SU-DHL-6 (cell line): Measurements from ENCODE around the gene PSMG1.

Experiments used
- H2AFZ ChIP-seq: fragments of 200-600 bp; sonication (generic); 2 replicates; pipeline ENCODE4 v1.6.1; 2014; ENCODE audit warnings: low read depth, mild to moderate bottlenecking, moderate library complexity, mixed read lengths, antibody characterized with exemption, low read length; ENCODE audit not compliant: severe bottlenecking
- H3F3A ChIP-seq: fragments of 200-600 bp; shearing (Covaris generic); 2 replicates; pipeline ENCODE4 v1.6.0; 2016; ENCODE audit warnings: antibody characterized with exemption, mild to moderate bottlenecking; ENCODE audit not compliant: insufficient read depth
- H3K27ac ChIP-seq: fragments of 200-600 bp; sonication (generic); 2 replicates; pipeline ENCODE4 v1.5.1; 2016; ENCODE audit warnings: low read depth, mild to moderate bottlenecking, low read length, moderate library complexity, mixed read lengths
- H3K27me3 ChIP-seq: fragments of 200-600 bp; sonication (generic), shearing (Covaris generic); 2 replicates; pipeline ENCODE4 v1.6.0; 2014; ENCODE audit warnings: mild to moderate bottlenecking, low read length
- H3K36me3 ChIP-seq: fragments of 200-600 bp; sonication (generic); 2 replicates; pipeline ENCODE4 v1.6.1; 2014; ENCODE audit warnings: mild to moderate bottlenecking, low read length, mixed read lengths
- H3K4me2 ChIP-seq: fragments of 300-600, 200-600 bp; shearing (Covaris generic), sonication (generic); 2 replicates; pipeline ENCODE4 v1.6.0; 2014; ENCODE audit warnings: low read length, low read depth, mild to moderate bottlenecking; ENCODE audit not compliant: poor library complexity, severe bottlenecking
- H3K4me3 ChIP-seq: fragments of 200-600 bp; sonication (generic); 2 replicates; pipeline ENCODE4 v1.5.1; 2014; ENCODE audit warnings: antibody characterized with exemption, low read length, mild to moderate bottlenecking, mixed read lengths; ENCODE audit not compliant: insufficient read depth, poor library complexity, severe bottlenecking
- H3K79me2 ChIP-seq: fragments of 200-600 bp; sonication (generic); 2 replicates; pipeline ENCODE4 v1.6.1; 2014; ENCODE audit warnings: mild to moderate bottlenecking, low read length, moderate library complexity; ENCODE audit not compliant: insufficient read depth
- H3K9ac ChIP-seq: fragments of 200-600 bp; sonication (generic); 2 replicates; pipeline ENCODE4 v1.7.0; 2014; ENCODE audit warnings: mild to moderate bottlenecking, low read length
- H3K9me2 ChIP-seq: fragments of 200-600 bp; sonication (generic); replicated peaks from 2 replicates; pipeline ENCODE4 v1.6.1; 2014; ENCODE audit warnings: low read length; ENCODE audit not compliant: insufficient read depth
- H3K9me3 ChIP-seq: fragments of 200-600 bp; sonication (generic); 2 replicates; pipeline ENCODE4 v1.6.1; 2014; ENCODE audit warnings: low read length, mixed read lengths; ENCODE audit not compliant: insufficient read depth
- H4K20me1 ChIP-seq: fragments of 200-600 bp; sonication (generic); 2 replicates; pipeline ENCODE4 v1.6.1; 2014; ENCODE audit warnings: low read depth, mild to moderate bottlenecking, antibody characterized with exemption, low read length, moderate library complexity, mixed read lengths
- EZH2phosphoT487 ChIP-seq: fragments of 200-600 bp; sonication (generic), shearing (Covaris generic); conservative IDR thresholded peaks from 2 replicates; pipeline ENCODE4 v1.6.1; 2018; ENCODE audit warnings: mild to moderate bottlenecking, antibody characterized with exemption, low read length, moderate library complexity, mixed read lengths
- TF ChIP-seq, protein P1 (sequence below): fragments of 200-600 bp; sonication (generic); IDR thresholded peaks from one replicate; pipeline ENCODE4 v1.5.1; 2017; ENCODE audit warnings: antibody characterized with exemption, mild to moderate bottlenecking, low read length, moderate library complexity; ENCODE audit not compliant: insufficient read depth, poor library complexity, severe bottlenecking

PSMG1 gene

DNA sequence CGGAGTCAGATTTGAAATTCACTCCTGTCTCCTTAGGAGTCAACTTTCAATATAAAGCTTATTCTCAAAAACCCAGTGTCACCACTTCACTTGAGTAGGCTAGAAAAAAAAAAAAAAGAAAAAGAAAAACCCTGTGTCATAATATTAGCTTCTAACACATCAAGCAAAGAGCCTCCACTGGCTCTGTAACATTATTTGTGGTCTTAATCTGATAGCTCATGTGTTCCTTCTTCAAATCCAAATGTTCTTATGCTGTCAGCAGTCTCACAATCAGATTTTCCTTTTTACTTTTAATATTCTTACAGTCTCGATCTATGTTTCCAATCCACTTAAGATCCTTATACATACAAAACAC lies 26.1 kb upstream of the PSMG1 start:
- H3K27ac ChIP-seq, result no peak overlapping the region
- H3K27me3 ChIP-seq, result no peaks in the 10 kb centered on the region
- H3K36me3 ChIP-seq, result peaks cover 77% of the 10 kb centered on the region
- no peaks in the 10 kb centered on the region for H3K9me2 ChIP-seq
- no peaks in the 10 kb centered on the region for H3K9me3 ChIP-seq
- no peak overlapping the region for H3K4me3 ChIP-seq
- no peak overlapping the region for H3K4me2 ChIP-seq
- no peaks in the 10 kb centered on the region; the same call in 1 of the 2 replicates for H3K79me2 ChIP-seq
- H2AFZ ChIP-seq, result no peak overlapping the region
- H3K9ac ChIP-seq, result no peak overlapping the region
- 0 out of 2 replicates have a peak, but pooled peaks cover 5% of the 10 kb centered on the region for H4K20me1 ChIP-seq
- peaks cover 8% of the 10 kb centered on the region for H3F3A ChIP-seq
- no peak for TF ChIP-seq EZH2phosphoT487
- TF ChIP-seq, protein P1, sequence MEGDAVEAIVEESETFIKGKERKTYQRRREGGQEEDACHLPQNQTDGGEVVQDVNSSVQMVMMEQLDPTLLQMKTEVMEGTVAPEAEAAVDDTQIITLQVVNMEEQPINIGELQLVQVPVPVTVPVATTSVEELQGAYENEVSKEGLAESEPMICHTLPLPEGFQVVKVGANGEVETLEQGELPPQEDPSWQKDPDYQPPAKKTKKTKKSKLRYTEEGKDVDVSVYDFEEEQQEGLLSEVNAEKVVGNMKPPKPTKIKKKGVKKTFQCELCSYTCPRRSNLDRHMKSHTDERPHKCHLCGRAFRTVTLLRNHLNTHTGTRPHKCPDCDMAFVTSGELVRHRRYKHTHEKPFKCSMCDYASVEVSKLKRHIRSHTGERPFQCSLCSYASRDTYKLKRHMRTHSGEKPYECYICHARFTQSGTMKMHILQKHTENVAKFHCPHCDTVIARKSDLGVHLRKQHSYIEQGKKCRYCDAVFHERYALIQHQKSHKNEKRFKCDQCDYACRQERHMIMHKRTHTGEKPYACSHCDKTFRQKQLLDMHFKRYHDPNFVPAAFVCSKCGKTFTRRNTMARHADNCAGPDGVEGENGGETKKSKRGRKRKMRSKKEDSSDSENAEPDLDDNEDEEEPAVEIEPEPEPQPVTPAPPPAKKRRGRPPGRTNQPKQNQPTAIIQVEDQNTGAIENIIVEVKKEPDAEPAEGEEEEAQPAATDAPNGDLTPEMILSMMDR, result no peak

DNA sequence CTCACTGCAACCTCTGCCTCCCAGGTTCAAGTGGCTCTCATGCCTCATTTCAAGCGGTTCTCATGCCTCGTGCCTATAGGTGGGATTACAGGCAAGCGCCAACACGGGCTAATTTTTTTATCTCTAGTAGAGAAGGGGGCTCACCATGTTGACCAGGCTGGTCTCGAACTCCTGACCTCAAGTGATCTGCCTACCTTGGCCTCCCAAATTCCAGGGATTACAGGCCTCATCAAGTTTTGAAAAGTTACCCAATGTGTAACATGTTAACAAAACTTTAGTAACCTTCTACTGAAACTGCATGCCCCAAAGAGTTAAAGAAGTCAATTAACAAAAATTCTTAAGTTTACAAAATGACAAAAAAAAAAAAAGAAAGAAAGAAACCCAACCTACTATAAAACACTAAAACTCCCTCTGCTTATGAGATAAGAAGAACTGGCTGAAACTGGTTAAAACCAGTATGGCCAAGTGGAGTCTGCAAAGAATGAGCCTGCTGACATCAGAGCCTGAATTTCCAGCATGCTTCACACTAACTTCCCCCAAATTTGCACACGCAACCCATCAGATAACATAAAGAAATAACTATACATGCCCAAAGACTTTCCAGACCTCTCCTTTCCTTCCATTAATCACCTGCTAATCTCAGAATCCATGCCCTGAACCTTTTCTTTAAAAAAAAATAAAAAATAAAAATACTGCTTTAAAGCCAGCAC lies 25.5 kb upstream of the PSMG1 start:
- peaks cover 8% of the 10 kb centered on the region for H3F3A ChIP-seq
- no peaks in the 10 kb centered on the region for H3K9me2 ChIP-seq
- H3K9ac ChIP-seq, result no peak overlapping the region
- no peaks in the 10 kb centered on the region for H3K9me3 ChIP-seq
- no peak overlapping the region for H3K27ac ChIP-seq
- H3K27me3 ChIP-seq, result no peaks in the 10 kb centered on the region
- H3K4me3 ChIP-seq, result no peak overlapping the region
- peaks cover 72% of the 10 kb centered on the region for H3K36me3 ChIP-seq
- no peak overlapping the region for H2AFZ ChIP-seq
- no peak for TF ChIP-seq EZH2phosphoT487
- TF ChIP-seq, protein P1, result no peak
- H3K79me2 ChIP-seq, result no peaks in the 10 kb centered on the region; the same call in 1 of the 2 replicates
- no peak overlapping the region for H3K4me2 ChIP-seq
- 0 out of 2 replicates have a peak, but pooled peaks cover 5% of the 10 kb centered on the region for H4K20me1 ChIP-seq

DNA sequence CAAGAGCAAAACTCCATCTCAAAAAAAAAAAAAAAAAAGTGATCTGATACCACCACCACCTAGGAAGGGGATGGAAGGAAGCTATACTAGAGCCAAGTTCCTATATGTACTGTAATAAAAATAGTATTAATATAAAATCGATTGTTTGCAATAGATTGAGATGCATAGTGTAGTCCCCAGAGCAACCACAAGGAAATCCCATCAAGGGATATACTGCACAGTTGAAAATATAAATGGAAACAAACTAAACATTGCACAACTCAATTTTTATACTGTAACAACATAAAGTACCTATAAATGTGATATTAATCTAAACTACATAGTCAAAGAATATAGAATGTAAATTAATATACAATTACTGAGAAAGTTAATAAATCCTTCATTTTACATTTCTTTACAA lies 20.9 kb upstream of the PSMG1 start:
- Histone ChIP-seq H4K20me1 (peaks cover 5% of the 10 kb centered on the region; the same call in 1 of the 2 replicates), H3K36me3 (peaks cover 64% of the 10 kb centered on the region)

More for the DNA sequence above, 20.9 kb upstream of the PSMG1 start:
- Histone ChIP-seq H3K27ac (no peak overlapping the region), H3K9me2 (no peaks in the 10 kb centered on the region), H3F3A (peaks cover 4% of the 10 kb centered on the region; the same call in 1 of the 2 replicates), H3K4me3 (no peak overlapping the region), H3K9ac (no peak overlapping the region), H3K9me3 (no peaks in the 10 kb centered on the region), H3K79me2 (no peaks in the 10 kb centered on the region; the same call in 1 of the 2 replicates), H3K4me2 (no peak overlapping the region), H2AFZ (no peak overlapping the region), H3K27me3 (no peaks in the 10 kb centered on the region)
- no peak for TF ChIP-seq EZH2phosphoT487
- TF ChIP-seq, protein P1, result no peak
